Dedifferentiated amniotic fluid mesenchymal stem cell (primary cell): ENCODE results near the gene JCAD.
A peak's percentile ranks its signal among the peaks of the same experiment; 100 is the strongest.
"Not testable (repeated sequence)": the region's sequence is repeated elsewhere in the genome, so short reads cannot be mapped to it uniquely, and the experiment has no call there.

ENCODE experiments used
- DNase-seq: peaks from one replicate; pipeline ENCODE4 v3.0.0-alpha.2; 2016; ENCODE audit errors: extremely low spot score

The JCAD gene, protein sequence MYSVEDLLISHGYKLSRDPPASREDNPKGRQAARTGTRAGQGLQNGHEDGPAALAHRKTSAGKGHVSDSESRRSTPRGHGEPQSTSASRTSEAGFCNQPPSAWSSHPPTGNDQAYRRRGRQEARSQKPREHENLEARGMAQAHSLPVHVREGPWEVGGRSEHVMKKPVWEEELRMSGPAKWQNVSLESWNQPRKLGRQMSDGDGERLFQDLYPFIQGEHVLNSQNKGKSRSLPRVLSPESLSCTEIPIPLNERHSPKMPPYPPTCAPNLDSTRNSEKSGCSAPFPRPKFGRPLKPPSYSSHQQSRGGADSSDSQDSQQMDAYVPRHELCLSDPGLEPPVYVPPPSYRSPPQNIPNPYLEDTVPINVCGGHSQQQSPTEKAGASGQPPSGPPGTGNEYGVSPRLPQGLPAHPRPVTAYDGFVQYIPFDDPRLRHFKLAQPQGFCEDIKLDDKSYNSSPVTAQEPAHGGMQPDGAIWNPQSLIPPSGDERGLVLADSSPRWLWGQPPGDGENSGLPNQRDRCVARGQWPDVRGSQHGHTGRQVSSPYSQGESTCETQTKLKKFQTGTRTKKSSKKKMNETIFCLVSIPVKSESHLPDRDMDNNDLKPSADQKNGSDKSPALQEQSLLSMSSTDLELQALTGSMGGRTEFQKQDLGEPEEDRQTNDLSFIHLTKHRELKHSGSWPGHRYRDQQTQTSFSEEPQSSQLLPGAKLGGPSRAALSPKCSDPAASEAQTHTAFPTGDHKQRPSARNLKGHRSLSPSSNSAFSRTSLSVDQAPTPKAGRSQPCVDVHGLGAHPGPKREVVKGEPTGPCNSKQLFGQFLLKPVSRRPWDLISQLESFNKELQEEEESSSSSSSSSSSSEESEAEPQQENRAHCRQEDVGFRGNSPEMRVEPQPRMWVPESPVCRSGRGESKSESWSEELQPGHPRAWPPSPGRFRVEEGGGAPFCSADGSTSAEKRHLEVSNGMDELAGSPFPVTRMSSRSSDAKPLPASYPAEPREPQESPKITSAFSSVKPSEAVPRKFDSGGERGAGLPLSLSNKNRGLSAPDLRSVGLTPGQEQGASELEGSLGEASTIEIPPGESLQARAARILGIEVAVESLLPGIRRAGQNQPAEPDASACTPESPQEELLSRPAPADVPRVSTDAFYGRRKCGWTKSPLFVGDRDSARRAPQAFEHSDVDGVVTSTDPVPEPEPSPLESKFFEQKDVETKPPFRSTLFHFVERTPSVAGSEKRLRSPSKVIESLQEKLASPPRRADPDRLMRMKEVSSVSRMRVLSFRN (N-terminal part only)

DNA sequence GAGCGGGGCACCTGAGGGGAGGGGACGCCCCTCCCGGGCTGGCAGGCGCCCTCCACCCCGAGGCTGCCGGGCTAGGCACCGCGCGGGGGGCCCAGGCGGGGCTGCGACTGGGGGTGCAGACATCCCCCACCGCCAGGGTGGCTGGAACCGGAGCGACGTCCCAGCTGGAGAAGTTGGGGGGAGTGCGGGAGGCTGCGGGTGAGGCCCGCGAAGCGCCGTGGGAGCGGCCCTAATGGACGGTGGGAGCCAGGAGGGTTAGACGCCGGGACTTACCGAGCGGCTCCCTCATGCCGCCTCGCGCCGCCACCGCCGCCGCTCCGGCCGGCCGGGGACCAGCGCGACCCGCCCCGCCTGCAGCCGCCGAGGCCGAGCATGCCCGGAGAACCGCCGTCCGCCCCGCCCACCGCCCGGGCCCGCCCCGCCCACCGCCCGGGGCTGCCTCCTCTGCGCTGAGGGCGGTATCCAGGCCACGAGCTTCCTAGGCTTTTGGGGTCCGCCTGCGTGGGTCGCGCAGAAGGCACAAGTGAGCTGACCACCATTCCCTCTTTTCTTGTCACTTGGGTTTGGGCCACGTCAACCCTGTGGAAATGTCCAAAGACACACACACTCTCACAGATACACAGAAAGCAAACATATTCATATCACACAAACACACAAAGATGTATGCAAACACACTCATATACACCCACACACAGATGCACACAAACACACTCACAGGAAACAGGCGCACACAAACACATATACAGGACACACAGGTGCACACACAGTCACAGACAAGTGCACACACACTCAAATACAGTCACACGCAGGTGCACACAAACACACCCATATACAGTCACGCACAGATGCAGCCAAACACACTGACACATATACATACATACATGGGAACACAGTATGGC, at the start of gene JCAD:
TSS of gene JCAD (minus strand) at position 378 of the 899 bp plus-strand sequence. CDS start 11,774 bp downstream, outside the sequence.
- DNase-seq, result no peak

DNA sequence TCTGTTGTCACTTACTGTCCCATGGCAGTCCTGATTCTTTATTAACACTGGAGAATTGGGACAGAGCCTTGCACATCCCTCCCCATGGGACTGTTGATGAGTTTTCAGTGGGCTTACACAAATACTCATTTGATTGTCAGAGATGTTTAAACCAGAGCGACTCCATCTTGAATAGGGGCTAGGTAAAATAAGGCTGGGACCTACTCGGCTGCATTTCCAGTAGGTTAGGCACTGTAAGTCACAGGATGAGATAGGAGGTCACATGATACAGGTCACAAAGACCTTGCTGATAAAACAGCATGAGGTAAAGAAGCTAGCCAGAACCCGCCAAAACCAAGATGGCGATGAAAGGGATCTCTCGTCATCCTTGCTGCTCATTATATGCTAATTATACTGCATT, 47.6 kb upstream of the JCAD start:
- no peak for DNase-seq

DNA sequence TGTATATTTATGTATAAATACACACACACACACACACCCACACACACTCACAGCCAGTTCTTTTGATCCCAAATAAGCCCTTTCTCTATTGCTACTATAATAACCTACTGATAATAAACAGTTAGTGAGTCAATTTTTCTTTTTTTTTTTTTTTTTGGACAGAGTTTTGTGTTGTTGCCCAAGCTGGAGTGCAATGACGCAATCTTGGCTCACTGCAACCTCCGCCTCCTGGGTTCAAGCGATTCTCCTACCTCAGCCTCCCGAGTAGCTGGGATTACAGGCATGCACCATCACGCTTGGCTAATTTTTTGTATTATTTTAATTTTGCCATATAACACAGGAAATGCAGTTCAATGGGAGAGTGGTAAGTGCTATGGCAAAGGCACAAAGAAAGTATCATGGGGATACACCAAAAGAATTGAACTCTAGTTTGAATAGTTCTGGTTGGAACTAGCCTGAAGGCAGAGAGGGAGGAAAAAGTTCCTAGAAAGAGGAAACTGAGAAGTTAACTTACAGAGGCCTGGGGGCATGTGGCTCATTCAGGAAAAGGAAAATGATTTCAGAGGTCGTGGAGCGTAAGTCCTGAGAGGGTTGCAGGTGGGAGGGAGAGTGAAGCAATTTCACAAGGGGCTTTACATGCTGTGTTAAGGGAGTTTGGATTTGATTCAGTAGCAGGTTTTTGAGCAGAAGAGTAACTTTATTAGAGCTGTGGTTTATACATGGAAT, 44.4 kb upstream of the JCAD start:
- DNase-seq, result no peak

DNA sequence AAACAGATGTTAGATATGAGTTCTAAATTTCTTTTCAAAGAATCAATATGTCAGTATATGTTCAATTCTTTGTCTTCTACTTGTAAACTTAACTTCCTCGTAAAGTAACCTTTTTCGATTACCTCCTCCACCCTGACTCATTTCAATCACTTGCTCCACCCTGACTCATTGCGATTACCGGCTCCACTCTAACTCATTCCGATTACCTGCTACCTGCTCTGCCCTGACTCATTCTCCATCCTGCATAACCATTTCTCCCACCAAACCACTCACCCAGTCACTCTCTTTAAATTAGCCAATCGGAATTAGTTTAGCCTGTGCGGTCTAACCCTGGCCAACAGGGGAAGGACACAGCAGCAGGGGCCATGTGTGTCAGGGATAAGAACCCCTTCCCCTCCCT, 40.3 kb upstream of the JCAD start:
- not testable (repeated sequence) for DNase-seq

DNA sequence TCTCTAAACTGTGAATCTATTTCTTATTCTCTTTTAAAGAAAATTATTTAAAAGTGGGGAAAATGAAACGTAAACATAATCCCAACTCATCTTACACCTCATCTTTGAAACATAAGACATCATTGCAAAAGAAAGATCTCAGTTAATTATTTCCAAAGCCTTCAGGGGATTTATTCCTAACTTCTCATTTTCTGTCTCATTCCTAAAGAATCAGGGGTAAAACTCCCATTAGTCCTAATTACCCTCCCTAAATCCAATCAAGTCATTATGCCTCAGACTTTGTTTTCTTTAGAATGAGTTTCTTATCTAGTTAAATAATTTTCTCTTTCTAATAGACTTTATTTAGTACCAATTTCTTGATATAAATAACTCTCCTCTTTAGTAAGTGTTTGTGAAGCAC, 39.7 kb upstream of the JCAD start:
- no peak for DNase-seq

DNA sequence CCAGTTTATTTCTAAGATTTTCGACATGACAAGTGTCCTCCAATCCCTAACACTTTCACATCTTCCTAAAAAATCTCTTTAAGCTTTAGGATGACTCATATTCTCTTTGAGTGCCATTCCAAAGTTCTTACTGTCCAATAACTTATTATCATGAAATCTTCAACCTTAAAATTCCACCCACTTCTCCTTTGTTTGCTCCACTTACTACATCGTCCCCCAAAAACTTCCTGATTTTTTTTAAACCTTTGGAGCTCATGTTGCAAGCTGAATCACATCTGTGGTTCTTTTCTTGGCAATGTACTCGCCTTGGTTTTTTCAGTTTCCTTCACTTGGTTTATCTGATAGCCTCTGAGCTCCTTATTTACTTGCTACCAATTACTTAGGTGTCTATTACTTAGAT, 39.2 kb upstream of the JCAD start:
- DNase-seq, result peak; percentile 73

DNA sequence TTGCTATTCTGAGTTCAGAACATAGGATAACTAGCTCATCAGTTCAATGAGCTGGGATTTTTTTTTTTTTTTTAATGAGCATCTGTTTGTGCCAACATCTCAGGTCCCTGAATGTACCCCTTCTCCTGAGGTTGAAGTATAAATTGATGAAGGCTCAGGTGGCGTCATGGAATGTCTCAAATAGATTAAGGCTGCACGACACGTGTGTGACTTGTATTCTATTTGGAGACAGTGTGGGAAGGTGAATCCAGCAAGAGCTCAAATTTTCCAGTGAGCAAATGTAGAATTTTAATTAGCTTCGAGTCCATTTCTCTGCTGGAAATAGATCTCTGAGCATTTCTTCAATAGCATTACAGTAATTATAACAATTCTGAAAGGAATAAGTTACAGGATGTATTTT, 37.2 kb upstream of the JCAD start:
- DNase-seq, result no peak

DNA sequence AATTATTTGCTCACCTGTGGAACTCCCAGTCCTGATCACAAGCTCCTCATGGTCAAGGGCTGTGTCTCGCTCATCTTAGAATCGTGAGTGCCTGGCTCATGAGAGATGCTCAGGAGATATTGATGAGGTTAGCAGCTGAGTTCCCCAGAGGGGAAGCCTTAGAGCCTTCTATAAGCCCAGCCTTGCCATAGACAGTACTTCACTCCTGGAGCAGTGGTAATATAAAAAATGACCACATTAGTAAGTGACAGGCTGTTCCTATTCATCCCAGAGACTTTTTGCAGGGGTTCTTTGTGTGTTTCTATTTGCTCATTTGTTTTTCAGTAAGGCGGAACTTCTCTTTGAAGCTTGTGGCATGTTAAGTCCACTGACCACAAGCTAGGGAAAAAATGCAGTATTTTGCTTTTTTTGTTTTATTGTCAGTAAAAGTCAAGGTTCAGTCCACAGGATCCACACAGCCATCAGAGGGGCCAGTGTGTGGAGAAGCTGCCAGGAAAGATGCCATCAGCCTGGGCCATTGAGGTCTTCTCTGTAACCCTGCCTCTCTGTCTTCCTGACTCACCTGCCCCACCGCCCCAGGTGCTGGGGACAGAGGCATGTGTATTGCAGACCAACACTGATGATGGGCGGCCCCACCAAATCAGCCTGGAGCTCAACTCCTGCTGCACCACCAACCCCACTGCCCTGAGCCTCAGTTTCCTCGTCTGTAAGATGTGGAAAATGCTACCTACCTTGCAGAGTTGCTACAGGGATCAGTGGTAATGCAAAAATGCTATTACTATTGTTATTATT, 36.4 kb upstream of the JCAD start:
- DNase-seq, result no peak

DNA sequence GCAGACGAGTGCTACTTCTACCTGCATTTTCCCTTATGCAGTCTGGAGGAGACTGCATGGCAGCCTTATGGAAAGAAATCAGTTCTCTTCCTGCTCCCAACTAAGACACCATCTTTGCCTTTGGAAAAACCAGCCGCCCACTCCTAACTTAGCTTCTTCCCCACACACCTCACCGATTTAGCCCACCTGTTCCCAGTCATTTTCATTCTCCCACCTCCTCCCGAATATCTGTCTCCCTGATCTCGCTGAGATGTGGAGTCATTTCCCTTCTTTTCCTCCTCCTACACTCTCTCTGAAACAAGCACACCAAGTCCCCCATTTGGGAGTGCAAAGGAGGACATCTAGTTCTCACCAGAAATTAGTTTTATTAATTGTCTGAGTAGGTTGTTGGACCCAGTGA, 35.2 kb upstream of the JCAD start:
- no peak for DNase-seq

DNA sequence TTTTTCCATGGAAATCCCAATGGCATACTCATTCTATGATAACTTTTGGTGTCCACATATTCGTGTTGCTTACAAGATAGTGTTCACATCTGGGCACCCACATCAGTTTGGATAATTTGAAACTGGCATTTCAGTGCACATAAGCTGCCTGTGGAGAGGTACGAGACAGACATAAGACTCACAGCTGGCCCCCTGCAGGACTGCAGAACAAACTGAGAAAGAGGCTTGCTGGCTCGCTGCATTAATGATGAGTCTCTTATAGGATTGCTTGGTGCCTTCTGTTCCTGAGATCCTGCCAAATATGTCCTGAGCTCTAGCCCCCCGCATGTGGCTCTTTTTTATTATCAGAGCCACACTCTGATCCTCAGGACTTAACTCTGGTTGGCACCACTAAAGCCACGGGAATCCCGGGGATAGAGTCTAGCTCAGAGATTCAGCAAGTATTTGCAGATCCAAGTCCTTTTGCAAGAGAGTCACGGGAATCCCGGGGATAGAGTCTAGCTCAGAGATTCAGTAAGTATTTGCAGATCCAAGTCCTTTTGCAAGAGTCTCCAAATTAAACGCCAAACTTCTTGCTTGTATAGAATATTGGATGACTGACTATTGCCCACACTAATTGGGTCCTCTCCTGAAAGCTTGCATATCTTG, 34.0 kb upstream of the JCAD start:
- DNase-seq, result no peak

DNA sequence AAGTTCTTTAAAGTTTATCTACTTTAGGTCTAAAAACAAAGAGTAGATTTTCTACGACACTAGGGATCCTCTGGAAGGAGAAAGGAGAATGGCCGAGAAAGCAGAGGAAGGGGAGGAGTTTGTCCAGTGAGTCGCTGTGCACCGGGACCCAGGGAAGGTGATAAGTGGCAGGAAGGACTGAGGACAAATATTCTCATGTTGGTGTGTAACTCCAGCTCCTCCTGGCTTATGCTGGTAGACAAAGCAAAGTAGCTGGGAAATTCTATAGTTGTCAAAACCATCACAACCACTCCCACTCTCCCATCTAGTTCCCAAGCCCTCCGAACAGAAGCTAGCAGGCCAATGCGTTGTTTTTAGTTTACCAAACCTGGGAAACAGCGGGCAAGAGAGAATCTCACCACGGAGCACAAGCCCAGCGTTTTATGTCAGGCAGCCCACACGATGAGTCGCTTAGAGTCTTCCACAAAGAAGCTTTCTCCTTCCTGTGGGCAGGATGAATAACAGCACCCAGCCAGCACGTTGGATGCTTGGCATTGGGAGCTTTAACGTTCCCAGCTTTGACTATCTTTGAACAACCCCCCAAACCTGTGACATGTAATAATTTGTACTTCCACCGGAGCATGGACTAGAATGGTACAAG, 32.9 kb upstream of the JCAD start:
- DNase-seq, result no peak

DNA sequence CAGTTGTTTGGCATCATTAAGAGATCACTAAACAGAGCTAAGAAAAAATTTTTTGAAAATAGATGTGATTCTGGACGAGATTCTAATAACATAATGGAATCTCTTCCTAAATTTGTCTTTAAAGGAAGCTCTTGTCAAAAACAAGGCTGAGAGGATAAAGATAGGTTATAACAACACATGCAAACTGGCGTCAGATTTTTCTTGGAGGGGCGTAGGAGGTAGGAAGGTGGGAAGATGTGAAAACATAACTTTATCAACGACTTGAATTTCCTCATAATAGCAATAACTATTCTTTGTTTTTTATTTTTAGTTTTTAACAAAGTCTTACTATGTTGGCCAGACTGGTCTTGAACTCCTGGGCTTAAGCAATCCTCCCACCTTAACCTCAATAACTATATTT, 31.8 kb upstream of the JCAD start:
- DNase-seq, result no peak

DNA sequence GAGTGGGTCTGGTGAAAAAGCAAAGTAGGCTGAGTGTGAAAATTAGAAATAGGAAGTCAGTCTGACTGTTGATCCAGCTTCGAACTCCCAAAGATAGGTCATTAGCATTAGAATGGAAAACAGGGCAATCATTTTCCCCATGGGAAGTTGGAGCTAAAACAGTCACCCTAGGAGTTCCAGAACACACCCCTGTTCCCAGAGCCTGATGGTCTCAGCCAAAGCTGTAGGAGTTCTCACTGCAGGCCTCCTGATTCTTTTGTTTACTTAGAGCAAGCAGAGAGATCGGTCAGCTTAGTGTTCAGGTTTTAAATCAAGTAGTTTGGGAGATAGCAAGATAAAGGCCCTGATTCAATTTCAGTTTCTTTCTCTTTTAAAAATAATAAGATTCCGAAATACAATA, 28.8 kb upstream of the JCAD start:
- DNase-seq, result no peak

DNA sequence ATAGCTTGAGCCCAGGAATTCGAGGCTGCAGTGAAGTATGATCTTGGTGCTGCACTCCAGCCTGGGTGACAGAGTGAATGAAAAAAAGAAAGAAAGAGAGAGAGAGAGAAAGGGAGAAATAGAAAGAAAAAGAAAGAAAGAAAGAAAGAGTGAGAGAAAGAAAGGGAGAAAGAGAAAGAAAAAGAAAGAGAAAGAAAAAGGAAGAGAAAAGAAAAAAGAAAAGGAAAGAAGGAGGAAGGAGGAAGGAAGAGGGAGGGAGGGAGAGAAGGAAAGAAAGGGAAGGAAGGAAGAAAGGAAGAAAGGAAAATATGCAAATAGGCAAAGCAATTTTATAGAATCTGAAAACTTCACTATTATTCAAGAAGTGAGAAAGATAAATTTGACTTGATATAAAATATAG, 24.5 kb upstream of the JCAD start:
- no peak for DNase-seq

DNA sequence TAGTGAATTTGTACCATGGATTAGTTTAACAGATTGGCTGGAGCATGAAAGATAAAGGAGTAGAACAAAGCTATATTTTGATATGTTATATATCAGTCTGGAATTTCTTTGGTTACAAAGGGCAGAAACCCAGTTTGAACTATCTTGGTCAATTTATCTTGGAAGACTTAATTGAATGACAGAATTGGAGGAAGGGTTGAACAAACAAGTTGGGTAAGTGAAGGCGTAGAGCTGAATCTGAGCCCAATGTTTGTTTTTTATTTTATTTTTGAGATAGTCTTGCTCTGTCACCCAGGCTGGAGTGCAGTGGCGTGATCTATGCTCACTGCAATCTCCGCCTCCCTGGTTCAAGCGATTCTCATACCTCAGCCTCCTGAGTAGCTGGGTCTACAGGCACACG, 21.8 kb upstream of the JCAD start:
- DNase-seq, result no peak

DNA sequence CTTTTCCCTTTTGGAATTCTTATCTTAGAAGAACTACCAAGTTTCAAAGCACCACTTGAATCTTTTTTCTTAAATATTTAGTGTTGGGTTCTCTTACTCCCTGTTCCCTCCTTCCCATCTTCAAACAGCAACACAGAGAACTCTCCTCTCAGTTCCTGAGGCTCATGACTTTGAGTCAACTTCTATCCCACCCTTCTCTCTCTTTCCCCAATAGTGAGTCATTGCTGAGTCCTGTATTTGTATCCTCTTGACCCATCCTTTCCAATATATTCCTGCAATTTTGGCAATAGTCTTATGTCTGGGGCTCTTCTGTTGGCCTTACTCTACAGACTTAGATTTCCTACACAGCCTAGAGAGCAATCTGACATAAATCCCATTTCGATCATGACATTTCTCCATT, 20.8 kb upstream of the JCAD start:
- no peak for DNase-seq

DNA sequence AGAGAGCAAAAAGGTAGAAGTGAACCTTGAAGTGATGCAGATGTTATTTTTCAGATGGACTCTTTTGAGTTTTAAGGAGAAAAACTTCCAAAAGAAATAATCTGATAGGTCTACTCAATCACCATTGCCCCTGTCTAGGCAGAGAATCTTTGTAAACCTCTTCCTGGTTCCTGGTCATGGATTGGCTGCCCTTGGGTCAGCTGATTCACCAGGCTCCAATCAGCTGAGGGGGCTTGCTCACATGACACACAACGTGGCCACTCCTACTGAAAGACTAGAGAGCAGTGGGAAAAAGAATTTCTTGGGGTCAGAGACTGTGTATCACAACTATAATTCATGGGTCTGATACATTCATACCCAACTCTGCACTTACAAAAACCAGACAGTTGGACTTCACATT, 20.0 kb upstream of the JCAD start:
- no peak for DNase-seq

DNA sequence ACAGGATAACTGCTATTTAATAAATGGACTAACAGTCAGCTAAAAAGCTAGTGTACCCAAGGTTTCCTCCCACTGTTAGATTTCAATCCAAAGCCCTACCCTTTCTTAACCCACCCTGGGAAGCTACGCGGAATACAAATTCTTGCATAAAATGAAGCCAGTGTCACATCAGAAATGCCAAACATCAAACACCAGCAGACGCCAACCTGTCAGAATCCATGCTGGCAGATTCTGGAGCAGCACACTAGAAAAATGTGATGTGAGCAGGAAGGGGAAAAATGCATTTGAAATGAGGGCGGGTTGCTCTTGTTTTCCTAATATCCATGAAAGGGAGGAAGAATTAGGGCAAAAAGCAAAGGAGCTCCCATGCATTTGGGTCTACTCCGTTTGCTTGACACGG, 16.1 kb upstream of the JCAD start:
- no peak for DNase-seq

DNA sequence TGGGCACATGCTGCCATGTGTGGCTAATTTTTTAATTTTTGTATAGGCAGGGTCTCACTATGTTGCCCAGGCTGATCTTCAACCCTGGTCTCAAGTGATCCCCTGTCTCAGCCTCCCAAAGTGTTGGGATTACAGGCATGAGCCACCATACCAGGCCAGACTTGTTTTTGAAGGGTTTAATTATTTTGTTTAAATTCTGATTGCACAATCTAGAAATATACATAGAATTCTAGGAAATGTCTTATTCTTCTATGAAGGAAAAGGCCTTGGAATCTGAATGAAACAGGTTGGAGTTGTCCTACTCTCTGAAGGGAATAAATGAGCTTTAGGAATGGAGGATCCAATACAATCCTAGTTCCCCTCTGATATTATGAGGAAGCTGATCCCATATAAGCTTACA, 15.5 kb upstream of the JCAD start:
- DNase-seq, result no peak
